Suprapubic skin (tissue), 4 donors: ENCODE measurements around the gene KATNB1.

ENCODE experiments used
- EP300 ChIP-seq: sonication (generic); formaldehyde crosslinking; IDR thresholded peaks from one replicate; pipeline ENCODE4 v1.6.1; 2017; ENCODE audit warnings: antibody characterized with exemption
- POLR2AphosphoS5 ChIP-seq, 3 donors: sonication (generic); formaldehyde crosslinking; IDR thresholded peaks; one replicate each; pipeline ENCODE4 v1.6.1; 2017; ENCODE audit warnings: antibody characterized with exemption in 3 of 3
- TF ChIP-seq, protein P1 (sequence below), 2 donors: fragments of 200-600 bp in 1 of 2; fragments of 450-650 bp in 1 of 2; sonication (generic) in 1 of 2; IDR thresholded peaks; one replicate each; pipeline ENCODE4 v1.5.1; 2016 to 2019; ENCODE audit warnings: antibody characterized with exemption in 2 of 2, mild to moderate bottlenecking in 1 of 2, moderate library complexity in 1 of 2

- TF ChIP-seq, protein P1, sequence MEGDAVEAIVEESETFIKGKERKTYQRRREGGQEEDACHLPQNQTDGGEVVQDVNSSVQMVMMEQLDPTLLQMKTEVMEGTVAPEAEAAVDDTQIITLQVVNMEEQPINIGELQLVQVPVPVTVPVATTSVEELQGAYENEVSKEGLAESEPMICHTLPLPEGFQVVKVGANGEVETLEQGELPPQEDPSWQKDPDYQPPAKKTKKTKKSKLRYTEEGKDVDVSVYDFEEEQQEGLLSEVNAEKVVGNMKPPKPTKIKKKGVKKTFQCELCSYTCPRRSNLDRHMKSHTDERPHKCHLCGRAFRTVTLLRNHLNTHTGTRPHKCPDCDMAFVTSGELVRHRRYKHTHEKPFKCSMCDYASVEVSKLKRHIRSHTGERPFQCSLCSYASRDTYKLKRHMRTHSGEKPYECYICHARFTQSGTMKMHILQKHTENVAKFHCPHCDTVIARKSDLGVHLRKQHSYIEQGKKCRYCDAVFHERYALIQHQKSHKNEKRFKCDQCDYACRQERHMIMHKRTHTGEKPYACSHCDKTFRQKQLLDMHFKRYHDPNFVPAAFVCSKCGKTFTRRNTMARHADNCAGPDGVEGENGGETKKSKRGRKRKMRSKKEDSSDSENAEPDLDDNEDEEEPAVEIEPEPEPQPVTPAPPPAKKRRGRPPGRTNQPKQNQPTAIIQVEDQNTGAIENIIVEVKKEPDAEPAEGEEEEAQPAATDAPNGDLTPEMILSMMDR (IDR thresholded peaks at IDR 0.05) = no peak
- TF ChIP-seq EP300 (no peak), POLR2AphosphoS5 (IDR thresholded peaks at IDR 0.05) (no peak)
These were observed 14.4 kb downstream of the KATNB1 start for GRCh38 chr16:57749856-57750452.
